NCI-H69 (cell line): ENCODE results near the gene ANGPTL3.
A peak's percentile ranks its signal among the peaks of the same experiment; 100 is the strongest.
"Not testable (repeated sequence)": the region's sequence is repeated elsewhere in the genome, so short reads cannot be mapped to it uniquely, and the experiment has no call there.

ENCODE experiments used
- DNase-seq: peaks from one replicate; lab custom pipeline; 2025; lab: John Stamatoyannopoulos, UW

Gene ANGPTL3, protein sequence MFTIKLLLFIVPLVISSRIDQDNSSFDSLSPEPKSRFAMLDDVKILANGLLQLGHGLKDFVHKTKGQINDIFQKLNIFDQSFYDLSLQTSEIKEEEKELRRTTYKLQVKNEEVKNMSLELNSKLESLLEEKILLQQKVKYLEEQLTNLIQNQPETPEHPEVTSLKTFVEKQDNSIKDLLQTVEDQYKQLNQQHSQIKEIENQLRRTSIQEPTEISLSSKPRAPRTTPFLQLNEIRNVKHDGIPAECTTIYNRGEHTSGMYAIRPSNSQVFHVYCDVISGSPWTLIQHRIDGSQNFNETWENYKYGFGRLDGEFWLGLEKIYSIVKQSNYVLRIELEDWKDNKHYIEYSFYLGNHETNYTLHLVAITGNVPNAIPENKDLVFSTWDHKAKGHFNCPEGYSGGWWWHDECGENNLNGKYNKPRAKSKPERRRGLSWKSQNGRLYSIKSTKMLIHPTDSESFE

DNA sequence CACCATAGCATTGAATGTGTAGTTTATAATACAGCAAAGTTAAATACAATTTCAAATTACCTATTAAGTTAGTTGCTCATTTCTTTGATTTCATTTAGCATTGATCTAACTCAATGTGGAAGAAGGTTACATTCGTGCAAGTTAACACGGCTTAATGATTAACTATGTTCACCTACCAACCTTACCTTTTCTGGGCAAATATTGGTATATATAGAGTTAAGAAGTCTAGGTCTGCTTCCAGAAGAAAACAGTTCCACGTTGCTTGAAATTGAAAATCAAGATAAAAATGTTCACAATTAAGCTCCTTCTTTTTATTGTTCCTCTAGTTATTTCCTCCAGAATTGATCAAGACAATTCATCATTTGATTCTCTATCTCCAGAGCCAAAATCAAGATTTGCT is at the start of gene ANGPTL3:
Gene ANGPTL3 (plus strand): TSS at position 240 of the 400 bp plus-strand sequence. CDS start 47 bp downstream, at position 287.
- no peak for DNase-seq

DNA sequence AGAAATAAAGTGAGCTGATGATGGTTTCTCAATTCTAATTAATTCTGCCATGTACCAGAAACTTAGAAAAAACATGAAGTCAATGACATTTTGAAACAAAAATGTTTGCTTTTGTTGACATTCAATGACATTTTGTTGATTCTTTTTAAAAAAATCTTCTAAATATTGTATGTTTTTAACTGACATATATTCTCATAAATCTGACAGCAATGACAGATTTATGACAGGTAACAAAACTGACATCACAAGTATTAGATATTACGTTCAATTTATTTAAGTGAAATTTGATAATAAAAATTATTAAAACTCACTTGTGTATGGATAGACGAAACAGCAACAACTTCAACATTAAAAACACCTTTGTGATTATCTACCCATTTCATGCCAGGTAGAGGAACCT is 36.0 kb upstream of the ANGPTL3 start:
- no peak for DNase-seq

DNA sequence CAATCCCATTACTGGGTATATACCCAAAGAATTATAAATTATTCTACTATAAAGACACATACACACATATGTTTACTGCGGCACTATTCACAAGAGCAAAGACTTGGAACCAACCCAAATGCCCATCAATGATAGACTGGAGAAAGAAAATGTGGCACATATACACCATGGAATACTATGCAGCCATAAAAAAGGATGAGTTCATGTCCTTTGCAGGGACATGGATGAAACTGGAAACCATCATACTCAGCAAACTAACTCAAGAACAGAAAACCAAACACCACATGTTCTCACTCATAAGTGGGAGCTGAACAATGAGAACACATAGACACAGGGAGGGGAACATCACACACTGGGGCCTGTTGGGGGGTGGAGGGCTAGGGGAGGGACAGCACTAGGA is 30.1 kb upstream of the ANGPTL3 start:
- DNase-seq: not testable (repeated sequence)

DNA sequence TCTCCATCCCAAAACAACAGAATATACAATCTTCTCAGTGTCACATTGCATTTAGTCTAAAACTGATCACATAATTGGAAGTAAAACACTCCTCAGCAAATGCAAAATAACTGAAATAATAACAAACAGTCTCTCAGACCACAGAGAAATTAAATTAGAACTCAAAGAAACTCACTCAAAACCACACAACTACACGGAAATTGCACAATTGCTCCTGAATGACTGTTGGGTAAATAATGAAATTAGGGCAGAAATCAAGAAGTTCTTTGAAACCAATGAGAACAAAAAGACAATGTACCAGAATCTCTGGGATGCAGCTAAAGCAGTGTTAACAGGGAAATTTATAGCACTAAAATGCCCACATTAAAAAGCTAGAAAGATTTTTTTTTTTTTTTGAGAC is 29.4 kb upstream of the ANGPTL3 start:
- not testable (repeated sequence) for DNase-seq

DNA sequence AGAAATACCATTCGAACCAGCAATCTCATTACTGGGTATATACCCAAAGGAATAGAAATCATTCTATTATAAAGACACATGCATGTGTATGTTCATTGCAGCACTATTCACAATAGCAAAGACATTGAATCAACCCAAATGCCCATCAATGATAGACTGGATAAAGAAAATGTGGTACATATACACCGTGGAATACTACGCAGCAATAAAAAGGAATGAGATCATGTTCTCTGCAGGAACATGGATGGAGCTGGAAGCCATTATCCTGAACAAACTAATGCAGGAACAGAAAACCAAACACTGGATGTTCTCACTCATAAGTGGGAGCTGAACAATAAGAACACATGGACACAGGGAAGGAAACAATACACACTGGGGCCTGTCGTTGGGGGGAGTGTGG is 25.8 kb upstream of the ANGPTL3 start:
- DNase-seq: not testable (repeated sequence)

DNA sequence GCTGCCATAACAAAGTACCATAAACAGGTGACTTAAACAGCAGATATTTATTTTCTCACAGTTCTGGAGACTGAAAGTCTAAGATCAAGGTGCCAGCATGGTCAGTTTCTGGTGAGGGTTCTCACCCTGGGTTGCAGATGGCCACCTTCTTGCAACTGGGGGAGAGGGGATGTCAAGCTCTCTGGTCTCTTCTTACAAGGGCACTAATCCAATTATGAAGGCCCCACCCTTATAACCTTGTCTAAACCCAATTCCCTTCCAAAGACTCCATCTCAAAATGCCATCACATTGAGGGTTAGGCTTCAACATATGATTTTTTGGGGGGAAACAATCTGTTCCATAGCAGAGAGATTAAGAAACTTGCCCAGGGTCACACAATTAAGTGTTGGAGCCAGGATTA is 24.8 kb upstream of the ANGPTL3 start:
- DNase-seq: no peak

DNA sequence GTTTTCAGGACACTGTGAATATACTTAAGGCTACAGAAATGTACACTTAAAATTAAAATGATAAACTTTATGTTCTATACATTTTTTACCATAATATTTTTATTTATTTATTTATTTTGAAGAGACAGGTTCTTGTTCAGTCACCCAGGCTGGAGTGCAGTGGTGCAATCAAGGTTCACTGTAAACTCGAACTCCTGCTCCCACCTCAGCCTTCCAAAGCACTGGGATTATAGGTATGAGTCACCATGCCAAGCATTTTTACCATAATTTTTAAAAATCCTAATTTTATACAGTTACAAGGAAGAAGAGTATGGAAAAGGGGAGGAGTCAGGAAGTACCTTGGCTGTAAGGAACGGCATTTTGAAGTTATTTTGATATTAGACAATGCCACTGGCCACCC is 23.6 kb upstream of the ANGPTL3 start:
- no peak for DNase-seq

DNA sequence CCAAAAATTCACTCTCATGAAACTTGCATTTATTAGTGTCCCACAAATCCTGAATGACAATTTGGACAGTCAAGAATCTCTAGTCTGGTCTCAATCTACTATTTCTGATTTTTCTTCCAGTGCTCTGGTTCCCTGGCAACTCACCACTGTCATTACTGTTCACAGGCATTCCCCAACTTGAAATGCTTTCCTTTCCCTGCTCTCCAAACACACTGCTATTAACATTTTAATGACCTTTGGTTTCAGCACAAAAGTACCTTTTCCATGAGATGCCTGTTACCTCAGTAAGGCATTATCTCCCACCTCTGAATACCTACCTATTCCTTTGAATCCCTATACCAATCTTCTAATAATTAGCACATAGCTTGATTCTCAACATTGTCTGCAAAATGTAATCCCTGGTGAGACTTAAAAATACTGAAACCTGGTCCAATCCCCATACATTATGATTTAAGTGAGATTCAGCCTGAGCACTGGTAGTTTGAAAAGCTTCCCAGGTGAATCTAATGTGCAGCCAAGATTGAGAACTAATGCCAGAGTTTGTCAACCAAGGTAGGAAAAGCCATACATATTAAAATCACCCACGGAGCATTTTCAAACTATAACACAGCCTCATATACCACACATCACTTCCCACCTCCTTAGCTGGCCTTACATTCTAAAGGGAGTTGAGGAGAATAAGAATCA is 11.7 kb upstream of the ANGPTL3 start:
- no peak for DNase-seq

DNA sequence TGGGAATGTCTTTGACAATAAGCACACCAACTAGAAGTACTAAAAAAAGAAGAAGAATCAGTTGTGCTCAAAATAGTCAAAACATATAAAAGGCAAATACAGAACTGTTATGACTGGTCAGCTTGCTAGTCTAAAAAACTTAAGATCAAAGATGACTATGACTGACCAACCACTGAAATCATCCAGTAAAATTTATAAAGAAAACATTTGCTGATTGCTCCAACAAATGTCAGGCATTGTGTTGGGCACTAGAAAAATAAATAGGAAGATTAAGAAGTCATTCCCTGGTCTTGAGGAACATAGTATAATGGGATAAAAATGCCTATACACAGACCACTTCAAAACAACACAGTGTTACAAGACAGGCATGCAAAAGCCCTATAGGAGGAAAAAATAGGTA is 9.3 kb upstream of the ANGPTL3 start:
- DNase-seq: no peak

DNA sequence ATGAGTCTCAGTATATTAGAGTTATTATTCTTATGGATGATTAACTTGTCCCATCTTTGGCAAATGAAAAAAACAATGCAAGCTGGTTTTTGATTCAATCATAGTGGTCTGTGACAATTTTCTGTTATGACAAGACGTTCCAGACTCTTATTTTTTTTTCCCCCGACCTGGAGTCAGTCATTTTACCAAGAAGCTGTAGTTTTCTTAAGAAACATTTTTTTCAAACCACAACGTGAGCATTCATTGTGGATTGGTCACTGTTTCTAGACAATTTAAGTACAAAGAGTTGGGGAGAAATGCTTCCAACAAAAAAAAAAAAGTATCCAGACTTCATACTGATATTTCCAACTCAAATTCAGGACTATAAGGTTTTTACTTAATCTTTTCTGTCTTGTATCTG is 8.0 kb upstream of the ANGPTL3 start:
- DNase-seq: no peak

DNA sequence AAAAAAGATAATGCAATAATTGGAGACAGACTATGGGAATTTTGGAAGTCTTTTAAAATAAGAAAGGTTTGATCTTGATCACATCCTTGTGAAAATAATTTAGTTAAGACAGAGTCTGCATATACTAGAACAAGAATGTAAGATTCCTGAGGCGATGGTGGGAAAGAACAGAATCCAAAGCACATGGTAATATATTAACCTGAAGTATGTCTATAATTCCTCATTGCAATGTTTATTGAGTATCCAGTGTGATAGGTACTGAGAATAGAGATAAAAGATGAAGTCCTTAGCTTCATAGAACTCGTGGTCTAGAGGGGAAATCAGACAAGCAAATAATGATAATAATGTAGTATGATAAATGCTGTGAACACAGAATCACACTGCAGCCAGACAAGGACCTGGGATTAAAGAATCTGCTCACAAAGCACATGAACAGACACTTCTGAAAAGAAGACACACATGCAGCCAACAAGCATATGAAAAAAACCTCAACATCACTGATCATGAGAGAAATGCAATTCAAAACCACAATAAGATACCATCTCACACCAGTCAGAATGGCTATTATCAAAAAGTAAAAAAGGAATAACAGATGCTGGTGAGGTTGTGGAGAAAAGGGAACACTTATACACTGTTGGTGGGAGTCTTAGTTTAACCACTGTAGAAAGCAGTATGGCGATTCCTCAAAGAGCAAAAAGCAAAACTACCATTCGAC is 6.9 kb upstream of the ANGPTL3 start:
- no peak for DNase-seq

DNA sequence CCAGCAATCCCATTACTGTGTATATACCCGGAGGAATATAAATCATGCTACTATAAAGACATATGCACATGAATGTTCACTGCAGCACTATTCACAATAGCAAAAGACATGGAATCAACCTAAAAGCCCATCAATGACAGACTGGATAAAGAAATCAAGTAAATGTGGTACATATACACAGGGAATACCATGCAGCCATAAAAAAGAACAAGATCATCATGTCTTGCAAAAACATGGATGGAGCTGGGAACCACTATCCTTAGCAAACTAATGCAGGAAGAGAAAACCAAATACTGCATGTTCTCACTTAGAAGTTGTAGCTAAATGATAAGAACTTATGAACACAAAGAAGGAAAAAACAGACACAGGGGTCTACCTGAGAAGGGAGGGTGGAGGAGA is 6.4 kb upstream of the ANGPTL3 start:
- DNase-seq: no peak

DNA sequence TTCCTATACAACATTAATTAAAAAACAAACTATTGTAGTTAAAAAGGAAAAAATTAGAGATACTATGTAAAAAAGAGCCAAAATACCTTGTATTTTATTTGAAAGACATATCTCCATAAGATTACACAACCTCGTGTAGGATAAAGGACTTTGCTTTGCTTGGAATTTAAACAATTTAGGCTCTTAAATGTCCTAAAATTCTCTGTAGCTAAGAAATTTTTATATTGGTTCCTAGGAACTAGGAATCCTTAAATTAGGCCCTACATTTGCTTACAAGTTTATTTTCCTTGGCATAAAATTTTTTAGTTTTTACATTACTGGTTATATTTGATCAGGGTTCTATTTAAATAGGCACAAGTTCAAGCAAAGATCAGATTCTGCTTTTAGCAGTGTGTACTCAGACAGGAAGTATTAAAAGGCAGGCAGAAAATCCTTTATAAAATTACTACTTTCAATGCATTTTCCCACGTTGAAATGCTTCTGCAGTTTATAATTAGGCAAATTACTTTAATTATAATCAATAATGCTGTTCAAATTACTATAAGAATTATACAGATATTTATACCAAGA is 3.4 kb upstream of the ANGPTL3 start:
- DNase-seq: peak; percentile 24

DNA sequence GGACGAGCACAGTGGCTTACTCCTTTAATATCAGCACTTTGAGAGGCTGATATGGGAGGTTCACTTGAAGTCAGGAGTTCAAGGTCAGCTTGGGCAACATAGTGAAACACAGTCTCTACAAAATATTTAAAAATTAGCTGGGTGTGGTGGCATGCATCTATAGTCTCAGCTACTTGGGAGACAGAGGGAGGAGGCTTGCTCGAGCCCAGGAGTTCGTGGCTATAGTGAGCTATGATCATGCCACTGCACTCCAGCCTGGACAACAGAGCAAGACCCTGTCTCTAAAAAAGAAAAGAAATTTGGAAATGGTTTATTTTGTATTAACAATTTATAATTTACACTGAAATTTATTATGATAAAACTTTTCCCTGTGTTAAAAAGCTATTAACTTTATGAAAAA is 1.7 kb upstream of the ANGPTL3 start:
- no peak for DNase-seq

DNA sequence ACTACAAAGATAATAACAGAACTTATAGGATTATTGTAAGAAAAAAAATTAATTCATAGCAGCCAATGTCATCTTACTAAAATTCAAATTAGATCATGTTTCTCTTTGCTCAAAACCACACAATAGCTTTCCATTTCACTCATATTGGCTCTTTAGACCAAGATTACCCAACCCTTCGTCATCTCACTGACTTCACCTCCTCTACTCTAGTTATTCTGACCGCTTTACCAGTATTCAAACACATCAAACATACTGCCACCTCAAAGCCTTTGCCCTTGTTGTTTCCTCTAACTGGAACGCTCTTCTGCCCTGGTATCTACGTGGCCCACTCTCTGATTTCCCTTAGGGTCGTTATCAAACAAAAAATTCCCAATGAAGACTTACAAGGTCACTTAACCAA is 1.7 kb downstream of the ANGPTL3 start:
- DNase-seq: no peak

DNA sequence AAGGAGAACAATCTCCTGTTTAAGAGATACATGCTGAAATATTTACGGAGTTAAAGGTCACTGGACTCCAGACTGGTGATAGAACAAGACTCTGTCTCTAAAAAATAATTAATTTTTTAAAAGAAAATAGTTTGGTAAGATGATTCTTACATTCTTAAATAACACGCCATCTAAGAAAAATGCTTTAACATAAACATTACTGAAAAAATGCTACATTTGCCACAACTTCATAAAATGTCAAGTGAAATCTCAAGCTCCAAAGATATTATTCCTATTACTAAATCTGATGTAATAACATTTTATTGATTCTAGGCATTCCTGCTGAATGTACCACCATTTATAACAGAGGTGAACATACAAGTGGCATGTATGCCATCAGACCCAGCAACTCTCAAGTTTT is 4.1 kb downstream of the ANGPTL3 start:
- DNase-seq: no peak

DNA sequence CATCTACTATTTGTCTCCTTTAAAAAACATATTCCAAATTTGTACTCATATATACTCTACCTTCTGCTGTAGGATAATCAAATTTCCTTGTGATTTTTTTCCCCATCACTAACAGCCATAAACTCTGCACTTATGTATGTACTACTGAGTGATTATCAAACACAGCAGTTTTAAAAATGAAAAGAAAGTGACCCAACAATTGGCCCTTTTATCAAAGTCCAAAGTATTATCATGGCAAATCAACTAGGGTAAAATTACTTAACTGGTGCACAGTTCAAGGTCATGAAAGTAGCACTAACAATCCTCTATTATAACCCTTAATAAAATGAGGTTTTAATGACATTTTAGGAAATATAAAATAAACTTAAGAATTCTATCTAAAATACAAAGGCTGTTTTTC is 11.6 kb downstream of the ANGPTL3 start:
- DNase-seq: no peak

DNA sequence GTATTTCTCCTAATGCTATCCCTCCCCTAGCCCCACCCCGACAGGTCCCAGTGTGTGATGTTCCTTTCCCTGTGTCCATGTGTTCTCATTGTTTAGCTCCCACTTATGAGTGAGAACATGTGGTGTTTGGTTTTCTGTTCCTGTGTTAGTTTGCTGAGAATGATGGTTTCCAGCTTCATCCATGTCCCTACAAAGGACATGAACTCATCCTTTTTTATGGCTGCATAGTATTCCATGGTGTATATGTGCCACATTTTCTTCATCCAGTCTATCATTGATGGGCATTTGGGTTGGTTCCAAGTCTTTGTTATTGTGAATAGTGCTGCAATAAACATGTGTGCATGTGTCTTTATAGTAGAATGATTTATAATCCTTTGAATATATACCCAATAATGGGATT is 13.3 kb downstream of the ANGPTL3 start:
- not testable (repeated sequence) for DNase-seq

DNA sequence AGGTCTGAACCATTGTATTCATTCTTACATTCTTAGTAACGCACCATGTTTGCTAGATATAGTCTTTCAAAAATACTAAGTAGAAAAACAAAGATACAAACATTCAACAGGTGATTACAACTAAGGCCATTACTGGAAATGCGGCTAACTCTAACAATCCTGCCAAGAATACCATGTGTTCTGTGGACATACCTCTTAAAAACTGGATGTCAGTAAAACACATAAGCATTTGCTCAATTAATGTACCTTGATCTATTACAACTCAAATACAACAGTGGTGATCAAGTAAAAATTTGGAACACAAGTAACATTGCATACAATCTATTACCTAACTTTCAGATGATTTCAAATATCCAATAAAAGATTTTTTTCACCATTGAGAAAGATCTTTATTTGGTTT is 15.4 kb downstream of the ANGPTL3 start:
- DNase-seq: no peak

DNA sequence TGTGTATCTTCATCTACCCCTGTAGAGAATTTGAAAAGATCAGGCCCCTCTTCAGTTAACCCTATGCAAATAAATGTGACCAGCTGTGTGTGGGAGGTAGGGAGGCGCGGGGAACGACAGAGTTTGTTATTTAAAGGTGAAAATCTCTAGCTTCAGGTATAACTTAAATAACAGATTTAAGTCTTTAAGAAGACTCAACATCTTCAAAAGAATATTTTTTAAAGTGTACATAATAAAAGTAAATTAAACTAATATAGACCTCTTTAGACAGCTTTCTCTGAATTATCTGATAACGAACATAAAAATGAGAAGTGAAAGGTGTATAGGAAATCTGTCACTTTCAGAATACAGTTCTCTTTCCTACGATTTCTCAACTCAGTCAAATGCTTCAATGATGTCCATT is 16.0 kb downstream of the ANGPTL3 start:
- no peak for DNase-seq

DNA sequence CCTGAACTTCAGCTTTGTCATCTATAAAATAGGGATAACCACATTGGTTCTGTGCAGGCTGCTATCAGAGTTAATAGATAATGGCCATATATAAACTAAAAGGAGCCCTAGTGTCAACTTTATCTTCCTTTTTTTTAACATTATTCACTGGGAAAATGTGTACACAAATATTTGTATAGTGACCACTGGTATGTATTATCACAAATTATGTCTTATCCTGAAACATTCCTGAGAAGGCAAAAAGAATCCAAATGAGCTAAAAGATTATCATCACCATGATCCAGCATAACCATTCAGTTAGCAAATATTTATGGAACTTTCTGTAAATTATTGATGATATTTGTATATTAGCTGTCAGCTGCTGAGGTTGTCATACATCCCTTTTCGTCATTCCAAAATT is 16.6 kb downstream of the ANGPTL3 start:
- DNase-seq: no peak

DNA sequence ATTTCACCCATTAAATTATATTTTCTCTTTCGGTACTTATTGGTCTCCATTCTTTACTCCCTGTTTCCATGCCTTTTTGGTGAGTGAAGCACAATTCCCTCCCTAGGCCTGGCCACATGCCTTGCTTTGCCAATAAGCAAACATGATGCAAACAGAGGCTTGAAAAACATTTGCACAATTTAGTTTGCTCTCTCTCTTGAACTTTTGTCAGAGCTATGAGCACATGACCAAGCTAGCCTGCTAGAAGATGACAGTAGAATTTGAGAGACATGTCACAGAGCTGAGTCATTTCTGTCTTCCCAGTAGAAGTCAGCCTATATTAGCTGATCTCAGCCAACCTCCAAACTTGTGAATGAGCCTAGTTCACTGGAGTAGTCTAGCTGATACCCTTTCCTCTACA is 24.6 kb downstream of the ANGPTL3 start:
- peak; percentile 2 for DNase-seq

DNA sequence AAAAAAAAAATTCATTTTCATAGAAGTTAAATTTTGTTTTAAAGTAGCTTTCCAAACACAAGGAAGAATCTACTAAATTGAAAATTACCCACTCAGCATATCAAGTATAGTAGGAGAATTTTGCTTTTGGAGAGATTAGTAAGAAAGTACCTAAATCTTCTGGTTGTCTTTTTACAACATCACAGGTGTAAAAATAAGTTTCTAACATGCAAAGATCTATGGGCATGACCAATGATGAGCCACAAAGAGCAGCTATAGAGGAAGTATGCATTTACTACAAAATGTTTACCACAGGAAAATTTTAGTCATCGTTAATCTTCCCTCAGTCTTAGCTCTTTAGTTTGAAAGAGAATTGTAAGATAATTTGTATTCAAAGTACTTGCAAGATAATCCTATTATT is 28.1 kb downstream of the ANGPTL3 start:
- DNase-seq: no peak
